ENCODE results near the gene PCNX2. TPM values are rescaled to one million over a fixed set of nuclear protein-coding genes. Genes with fewer than 3 reads are reported as not detected.

PCNX2 gene
- total and polyA plus RNA-seq, 10 of the 15 experiments (the other 5 are each of a cell fraction or from before 2014, with no cell fraction given), result 2.1 to 16.4 (median 8.1) TPM

- Histone ChIP-seq H3K9me3 (replicated peaks; ENCODE audit: control insufficient read depth, insufficient read depth, low read length) (peaks cover 5% of the 10 kb centered on the region; the same call in 2 of the 3 replicates), H3K4me2 (ENCODE audit: control insufficient read depth, insufficient read depth) (no peak overlapping the region), H3K9ac (ENCODE audit: control insufficient read depth, insufficient read depth, low read length) (no peak overlapping the region), H4K20me1 (ENCODE audit: control insufficient read depth, insufficient read depth) (no peaks in the 10 kb centered on the region), H3K27ac (ENCODE audit: control insufficient read depth, insufficient read depth) (no peak overlapping the region), H3K4me1 (ENCODE audit: control insufficient read depth, insufficient read depth, low read length) (no peaks in the 10 kb centered on the region), H3K27me3 (replicated peaks in 1 of 2; ENCODE audit: control insufficient read depth in 2 of 2, insufficient read depth in 2 of 2, low read length in 1 of 2) (no peaks in the 10 kb centered on the region), H2AFZ (ENCODE audit: control insufficient read depth, low read depth, low read length) (no peak overlapping the region), H3K79me2 (ENCODE audit: control insufficient read depth, insufficient read depth, low read length) (no peaks in the 10 kb centered on the region), H3K36me3 (ENCODE audit: control insufficient read depth in 2 of 2, insufficient read depth in 2 of 2, low read length in 1 of 2) (no peaks in the 10 kb centered on the region), H3K4me3 (no peak overlapping the region)
- ChIA-PET CTCF (no interaction called here), RAD21 (ENCODE audit: unreplicated experiment) (no interaction called here), POLR2A (no interaction called here), SMC1A (ENCODE audit: uncharacterized antibody, unreplicated experiment) (no interaction called here)
- intact Hi-C loops (cut with micrococcal nuclease; ENCODE audit: unreplicated experiment), result no loop called here
- ATAC-seq (no peak), DNase-seq (ENCODE audit: low read depth, low spot score) (no peak), FAIRE-seq (no peak)
- BruUV-seq (replicated peaks), result no TSS peak
- WGBS (ENCODE audit: insufficient coverage, insufficient replicate concordance, low lambda C conversion rate, missing lambda C conversion rate), result 25% methylated on average over 1 of the region's 1 CpG
- TF ChIP-seq RUNX3 (IDR thresholded peaks at IDR 0.05; ENCODE audit: low read length), result no peak
- no peak for TF ChIP-seq HDAC6 (IDR thresholded peaks at IDR 0.05; ENCODE audit: unreplicated experiment)
- no peak for TF ChIP-seq ATF3 (IDR thresholded peaks at IDR 0.05; ENCODE audit: borderline replicate concordance, extremely low read depth, low read depth, low read length)
- TF ChIP-seq REST (IDR thresholded peaks at IDR 0.05; ENCODE audit: low read depth, low read length), result no peak
- no peak for TF ChIP-seq PKNOX1 (IDR thresholded peaks at IDR 0.05)
- in situ Hi-C loops (cut with MboI), result no loop called here
These were observed 230.5 kb downstream of the PCNX2 start for GRCh38 chr1:233064988-233065387.

All from GM12878 (cell line).